Metanephros (tissue), 1 donor: ENCODE measurements around the gene CYP2A13. TPM values are rescaled to one million over a fixed set of nuclear protein-coding genes. Genes with fewer than 3 reads are reported as not detected.

Source experiments
- total RNA-seq: library from RNA; depleted of rRNA; stranded (reverse); fragments of >200 nt; gene quantifications from one replicate; pipeline ENCODE4 v1.2.3, GENCODE V29; 2014

CYP2A13 gene
- not detected for total RNA-seq

GRCh38 chr19:41088151-41088550 is at the start of gene CYP2A13:
Gene CYP2A13, plus strand, starts transcription at chr19:41088451. Its CDS starts 21 bp downstream, at chr19:41088472.

GRCh38 chr19:41114132-41114531 is 25.9 kb downstream of the CYP2A13 start, which contains the start of gene CYP2F1:
Gene CYP2F1, plus strand, starts transcription at chr19:41114432. Its CDS starts 1,757 bp downstream, at chr19:41116189.

Other genes starting within 250 kb of the CYP2A13 start
- gene CYP2A6, start 238.0 kb upstream of the CYP2A13 start, total RNA-seq, result not detected
- gene CYP2A7, start 206.2 kb upstream of the CYP2A13 start, total RNA-seq, result not detected
- 0.41 TPM for gene CYP2B6, start 97.2 kb upstream of the CYP2A13 start, total RNA-seq
- not detected for gene CYP2F1, start 26.0 kb downstream of the CYP2A13 start, total RNA-seq
- 1.3 TPM for gene CYP2S1, start 104.8 kb downstream of the CYP2A13 start, total RNA-seq
- gene AXL, start 130.8 kb downstream of the CYP2A13 start, total RNA-seq, result 48.8 TPM
- gene HNRNPUL1, start 175.9 kb downstream of the CYP2A13 start, total RNA-seq, result 152 TPM
- gene CCDC97, start 221.7 kb downstream of the CYP2A13 start, total RNA-seq, result 21.4 TPM